ENCODE measurements around the gene JMY. TPM values are rescaled to one million over a fixed set of nuclear protein-coding genes. Genes with fewer than 3 reads are reported as not detected.

The JMY gene, protein sequence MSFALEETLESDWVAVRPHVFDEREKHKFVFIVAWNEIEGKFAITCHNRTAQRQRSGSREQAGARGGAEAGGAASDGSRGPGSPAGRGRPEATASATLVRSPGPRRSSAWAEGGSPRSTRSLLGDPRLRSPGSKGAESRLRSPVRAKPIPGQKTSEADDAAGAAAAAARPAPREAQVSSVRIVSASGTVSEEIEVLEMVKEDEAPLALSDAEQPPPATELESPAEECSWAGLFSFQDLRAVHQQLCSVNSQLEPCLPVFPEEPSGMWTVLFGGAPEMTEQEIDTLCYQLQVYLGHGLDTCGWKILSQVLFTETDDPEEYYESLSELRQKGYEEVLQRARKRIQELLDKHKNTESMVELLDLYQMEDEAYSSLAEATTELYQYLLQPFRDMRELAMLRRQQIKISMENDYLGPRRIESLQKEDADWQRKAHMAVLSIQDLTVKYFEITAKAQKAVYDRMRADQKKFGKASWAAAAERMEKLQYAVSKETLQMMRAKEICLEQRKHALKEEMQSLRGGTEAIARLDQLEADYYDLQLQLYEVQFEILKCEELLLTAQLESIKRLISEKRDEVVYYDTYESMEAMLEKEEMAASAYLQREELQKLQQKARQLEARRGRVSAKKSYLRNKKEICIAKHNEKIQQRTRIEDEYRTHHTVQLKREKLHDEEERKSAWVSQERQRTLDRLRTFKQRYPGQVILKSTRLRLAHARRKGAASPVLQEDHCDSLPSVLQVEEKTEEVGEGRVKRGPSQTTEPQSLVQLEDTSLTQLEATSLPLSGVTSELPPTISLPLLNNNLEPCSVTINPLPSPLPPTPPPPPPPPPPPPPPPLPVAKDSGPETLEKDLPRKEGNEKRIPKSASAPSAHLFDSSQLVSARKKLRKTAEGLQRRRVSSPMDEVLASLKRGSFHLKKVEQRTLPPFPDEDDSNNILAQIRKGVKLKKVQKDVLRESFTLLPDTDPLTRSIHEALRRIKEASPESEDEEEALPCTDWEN
- total RNA-seq (10 to 100 TPM; 20.4 to 39.4 TPM), polyA plus RNA-seq (ENCODE audit: insufficient read length in 2 of 2) (10 to 100 TPM; 14.3 to 23.0 TPM)
- long read RNA-seq, donor 1, full-length matches to known transcripts: 1 of 50 reads
- long read RNA-seq, donor 1, partial matches to known transcripts: 49 of 50 reads
- long read RNA-seq, donor 1, other reads (novel, unspliced or antisense): 0 of 50 reads
- long read RNA-seq, donor 2, partial matches to known transcripts: 15 of 15 reads
- long read RNA-seq, donor 2, other reads (novel, unspliced or antisense): 0 of 15 reads
- long read RNA-seq, donor 3, partial matches to known transcripts: 30 of 35 reads
- long read RNA-seq, donor 3, other reads (novel, unspliced or antisense): 5 of 35 reads
- long read RNA-seq, donor 4, partial matches to known transcripts: 253 of 320 reads
- long read RNA-seq, donor 4, other reads (novel, unspliced or antisense): 67 of 320 reads

GRCh38 chr5:79235634-79236361 lies at the start of gene JMY:
JMY (plus strand) TSS chr5:79236131; CDS start chr5:79236651, 520 bp downstream.
- Histone ChIP-seq H3K27me3 (ENCODE audit: control insufficient read depth, insufficient read depth, low read length) (no peaks in the 10 kb centered on the region), H3K36me3 (ENCODE audit: control insufficient read depth, insufficient read depth, low read length) (no peaks in the 10 kb centered on the region), H3K27ac (ENCODE audit: low read depth, low read length) (peak within 1 kb of the TSS; percentile 76), H3K4me3 (ENCODE audit: low read depth, low read length) (peak within 1 kb of the TSS; percentile 78), H3K9me3 (ENCODE audit: control insufficient read depth, insufficient read depth, low read length) (no peaks in the 10 kb centered on the region), H3K4me1 (ENCODE audit: control insufficient read depth, insufficient read depth, low read length) (peaks cover 25% of the 10 kb centered on the region)
- DNase-seq (ENCODE audit: low read depth in 4 of 6, low spot score in 6 of 6): peak in 5 of 6 donors; percentile 67 to 95 (median 82)
- WGBS (ENCODE audit: insufficient coverage): under 1% methylated on average over 83 of the region's 83 CpGs

DNA sequence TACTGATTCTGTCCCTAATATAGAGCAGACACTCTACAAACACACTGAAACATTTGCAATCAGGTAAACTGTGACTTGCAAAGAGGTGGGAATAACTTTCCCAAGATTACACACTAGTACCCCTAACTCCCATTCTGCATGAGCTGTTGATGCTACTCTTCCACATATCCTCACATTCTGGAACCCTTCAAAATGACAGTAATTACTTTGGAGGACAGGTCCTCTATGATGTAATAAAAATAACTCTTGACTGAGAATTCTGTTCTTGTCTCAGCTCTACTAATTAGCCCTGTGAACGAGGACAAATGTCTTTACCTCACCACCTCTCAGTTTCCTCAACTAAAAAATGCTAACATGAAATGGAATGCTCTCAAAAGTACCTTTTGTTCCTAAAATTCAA lies 49.5 kb upstream of the JMY start:
- no peaks in the 10 kb centered on the region for H3K4me1 ChIP-seq (ENCODE audit: control insufficient read depth, insufficient read depth, low read length)
- no peak for DNase-seq (ENCODE audit: low read depth in 4 of 6, low spot score in 6 of 6)
- no peaks in the 10 kb centered on the region for H3K27me3 ChIP-seq (ENCODE audit: control insufficient read depth, insufficient read depth, low read length)
- no peaks in the 10 kb centered on the region for H3K9me3 ChIP-seq (ENCODE audit: control insufficient read depth, insufficient read depth, low read length)
- H3K27ac ChIP-seq (ENCODE audit: low read depth, low read length): no peak overlapping the region
- no peak overlapping the region for H3K4me3 ChIP-seq (ENCODE audit: low read depth, low read length)
- no peaks in the 10 kb centered on the region for H3K36me3 ChIP-seq (ENCODE audit: control insufficient read depth, insufficient read depth, low read length)
- no CpG with 5 or more reads among the region's 1 CpG for WGBS (ENCODE audit: insufficient coverage)

GRCh38 chr5:79189439-79190234 lies 46.3 kb upstream of the JMY start:
- 79% methylated on average over 2 of the region's 8 CpGs for WGBS (ENCODE audit: insufficient coverage)
- Histone ChIP-seq H3K27me3 (ENCODE audit: control insufficient read depth, insufficient read depth, low read length) (no peaks in the 10 kb centered on the region), H3K4me3 (ENCODE audit: low read depth, low read length) (no peak overlapping the region), H3K36me3 (ENCODE audit: control insufficient read depth, insufficient read depth, low read length) (no peaks in the 10 kb centered on the region), H3K9me3 (ENCODE audit: control insufficient read depth, insufficient read depth, low read length) (no peaks in the 10 kb centered on the region), H3K4me1 (ENCODE audit: control insufficient read depth, insufficient read depth, low read length) (no peaks in the 10 kb centered on the region), H3K27ac (ENCODE audit: low read depth, low read length) (no peak overlapping the region)
- DNase-seq (ENCODE audit: low read depth in 4 of 6, low spot score in 6 of 6): peak in 2 of 6 donors; percentile 43 to 89

DNA sequence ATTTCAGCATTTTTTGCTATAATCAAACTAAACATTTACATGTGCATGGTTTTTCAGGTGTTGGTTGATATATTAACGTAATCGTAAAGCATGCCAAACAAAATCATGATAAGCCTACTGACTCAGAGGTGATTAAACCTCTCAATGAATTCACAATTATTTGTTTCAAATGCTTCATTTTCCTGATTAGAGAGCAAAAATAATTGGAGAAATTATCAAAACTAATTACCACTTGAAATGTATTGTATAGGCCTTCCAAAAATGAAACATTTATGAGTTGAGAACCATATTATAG lies 45.7 kb upstream of the JMY start:
- Histone ChIP-seq H3K9me3 (ENCODE audit: control insufficient read depth, insufficient read depth, low read length) (no peaks in the 10 kb centered on the region), H3K4me1 (ENCODE audit: control insufficient read depth, insufficient read depth, low read length) (no peaks in the 10 kb centered on the region), H3K27ac (ENCODE audit: low read depth, low read length) (no peak overlapping the region), H3K4me3 (ENCODE audit: low read depth, low read length) (no peak overlapping the region), H3K27me3 (ENCODE audit: control insufficient read depth, insufficient read depth, low read length) (no peaks in the 10 kb centered on the region), H3K36me3 (ENCODE audit: control insufficient read depth, insufficient read depth, low read length) (no peaks in the 10 kb centered on the region)
- DNase-seq (ENCODE audit: low read depth in 4 of 6, low spot score in 6 of 6): no peak
- WGBS (ENCODE audit: insufficient coverage): no CpG with 5 or more reads among the region's 2 CpGs

DNA sequence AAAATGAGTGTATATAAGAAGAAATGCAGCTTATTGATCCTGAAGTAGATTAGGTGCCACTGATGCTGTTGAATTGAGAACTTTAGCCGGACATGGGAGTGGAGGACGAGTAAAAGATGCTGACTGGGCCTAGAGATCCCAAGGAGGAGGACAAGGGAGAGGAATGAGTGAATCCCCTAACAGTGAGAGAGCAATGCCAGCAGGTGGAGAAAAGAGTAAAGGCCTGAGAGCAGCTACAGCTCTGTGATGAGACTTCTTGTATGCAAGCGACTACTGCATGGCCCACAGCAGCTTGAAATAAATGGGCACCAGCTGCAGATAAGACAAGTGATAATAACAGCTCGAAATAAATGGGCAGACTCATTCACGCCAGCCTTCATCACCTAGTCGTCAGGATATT lies 44.5 kb upstream of the JMY start:
- Histone ChIP-seq H3K4me3 (ENCODE audit: low read depth, low read length) (no peak overlapping the region), H3K36me3 (ENCODE audit: control insufficient read depth, insufficient read depth, low read length) (no peaks in the 10 kb centered on the region), H3K27ac (ENCODE audit: low read depth, low read length) (no peak overlapping the region), H3K27me3 (ENCODE audit: control insufficient read depth, insufficient read depth, low read length) (no peaks in the 10 kb centered on the region), H3K9me3 (ENCODE audit: control insufficient read depth, insufficient read depth, low read length) (no peaks in the 10 kb centered on the region), H3K4me1 (ENCODE audit: control insufficient read depth, insufficient read depth, low read length) (no peaks in the 10 kb centered on the region)
- peak in 1 of 6 donors; percentile 15 for DNase-seq (ENCODE audit: low read depth in 4 of 6, low spot score in 6 of 6)
- 74% methylated on average over 3 of the region's 6 CpGs for WGBS (ENCODE audit: insufficient coverage)

DNA sequence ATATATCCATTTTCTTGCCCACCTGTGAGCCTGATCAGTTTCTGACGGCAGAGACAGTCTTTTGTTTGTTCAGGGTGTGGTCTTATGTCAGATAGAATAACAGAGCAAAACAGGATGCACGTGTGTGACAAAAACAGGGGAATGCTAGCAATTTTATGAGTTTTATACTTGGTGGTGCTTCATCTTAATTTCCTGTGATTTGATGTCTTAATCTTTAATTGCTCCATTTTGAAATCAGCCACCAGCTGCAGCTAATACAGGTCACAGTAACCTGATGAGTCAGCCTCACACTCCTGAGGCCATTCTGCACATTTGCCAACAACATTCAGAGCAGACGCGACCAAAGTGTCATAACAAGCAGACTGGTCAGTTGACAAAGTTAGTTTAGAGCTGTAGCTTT lies 42.3 kb upstream of the JMY start:
- H3K36me3 ChIP-seq (ENCODE audit: control insufficient read depth, insufficient read depth, low read length): no peaks in the 10 kb centered on the region
- WGBS (ENCODE audit: insufficient coverage): 95% methylated on average over 3 of the region's 4 CpGs
- no peaks in the 10 kb centered on the region for H3K9me3 ChIP-seq (ENCODE audit: control insufficient read depth, insufficient read depth, low read length)
- no peak for DNase-seq (ENCODE audit: low read depth in 4 of 6, low spot score in 6 of 6)
- no peak overlapping the region for H3K4me3 ChIP-seq (ENCODE audit: low read depth, low read length)
- no peaks in the 10 kb centered on the region for H3K27me3 ChIP-seq (ENCODE audit: control insufficient read depth, insufficient read depth, low read length)
- H3K4me1 ChIP-seq (ENCODE audit: control insufficient read depth, insufficient read depth, low read length): no peaks in the 10 kb centered on the region
- no peak overlapping the region for H3K27ac ChIP-seq (ENCODE audit: low read depth, low read length)

GRCh38 chr5:79200573-79201183 lies 35.3 kb upstream of the JMY start:
- no peak for DNase-seq (ENCODE audit: low read depth in 4 of 6, low spot score in 6 of 6)
- no CpG with 5 or more reads among the region's 3 CpGs for WGBS (ENCODE audit: insufficient coverage)
- no peaks in the 10 kb centered on the region for H3K36me3 ChIP-seq (ENCODE audit: control insufficient read depth, insufficient read depth, low read length)
- H3K27me3 ChIP-seq (ENCODE audit: control insufficient read depth, insufficient read depth, low read length): no peaks in the 10 kb centered on the region
- no peak overlapping the region for H3K27ac ChIP-seq (ENCODE audit: low read depth, low read length)
- no peaks in the 10 kb centered on the region for H3K9me3 ChIP-seq (ENCODE audit: control insufficient read depth, insufficient read depth, low read length)
- no peak overlapping the region for H3K4me3 ChIP-seq (ENCODE audit: low read depth, low read length)
- no peaks in the 10 kb centered on the region for H3K4me1 ChIP-seq (ENCODE audit: control insufficient read depth, insufficient read depth, low read length)

DNA sequence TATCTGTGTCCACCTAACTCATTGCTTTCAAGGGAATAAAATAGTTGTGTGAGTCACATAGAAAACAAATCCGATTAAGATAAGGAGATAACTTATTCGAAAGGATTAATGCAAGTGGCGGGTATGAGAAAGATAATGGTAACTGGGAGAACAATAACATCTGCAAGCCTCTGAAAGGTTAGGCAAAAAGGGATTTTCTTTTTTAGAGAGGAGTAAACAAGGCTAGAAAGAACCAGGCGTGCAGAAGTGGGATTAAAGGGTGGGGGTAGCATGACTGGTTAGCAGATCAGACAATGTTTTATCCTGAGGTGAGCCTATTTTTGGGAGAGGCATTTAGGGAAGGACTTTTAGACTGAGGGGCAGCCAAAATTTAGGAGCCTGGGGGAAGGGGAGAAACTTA lies 34.7 kb upstream of the JMY start:
- Histone ChIP-seq H3K27me3 (ENCODE audit: control insufficient read depth, insufficient read depth, low read length) (no peaks in the 10 kb centered on the region), H3K4me3 (ENCODE audit: low read depth, low read length) (no peak overlapping the region), H3K9me3 (ENCODE audit: control insufficient read depth, insufficient read depth, low read length) (no peaks in the 10 kb centered on the region), H3K4me1 (ENCODE audit: control insufficient read depth, insufficient read depth, low read length) (no peaks in the 10 kb centered on the region), H3K27ac (ENCODE audit: low read depth, low read length) (no peak overlapping the region), H3K36me3 (ENCODE audit: control insufficient read depth, insufficient read depth, low read length) (no peaks in the 10 kb centered on the region)
- DNase-seq (ENCODE audit: low read depth in 4 of 6, low spot score in 6 of 6): no peak
- WGBS (ENCODE audit: insufficient coverage): 81% methylated on average over 4 of the region's 4 CpGs
